Measurements from ENCODE around the gene KIAA0319L. TPM values are rescaled to one million over a fixed set of nuclear protein-coding genes. Genes with fewer than 3 reads are reported as not detected.

The KIAA0319L gene
- total and polyA plus RNA-seq, 2 donors (not counting 3 experiments of a cell fraction or from before 2014, with no cell fraction given) = 31.4 to 43.4 TPM

GRCh38 chr1:35553851-35554250, 3.4 kb downstream of the KIAA0319L start:
- no peak overlapping the region for H3K4me2 ChIP-seq (ENCODE audit: insufficient read depth, low read length)
- FAIRE-seq = no peak

More at GRCh38 chr1:35553851-35554250, 3.4 kb downstream of the KIAA0319L start:
- H4K20me1 ChIP-seq (replicated peaks; ENCODE audit: control insufficient read depth, extremely low read depth, insufficient read depth, low read length) = no peaks in the 10 kb centered on the region
- H3K4me3 ChIP-seq (replicated peaks in 1 of 3; ENCODE audit: insufficient read depth in 1 of 3, low read depth in 1 of 3, low read length in 3 of 3) = no peak overlapping the region
- intact Hi-C loops (cut with micrococcal nuclease) (loop anchor here (10.0 kb wide), 1 partner anchor 269 kb away; no protein-coding TSS in a partner anchor), dilution Hi-C loops (cut with MboI; ENCODE audit: extremely low pct_ligation_motif_present, low sequenced_read_pairs) (no loop called here)
- no peaks in the 10 kb centered on the region for H3K27me3 ChIP-seq (ENCODE audit: control insufficient read depth in 2 of 2, insufficient read depth in 2 of 2, low read length in 2 of 2)
- no peaks in the 10 kb centered on the region for H3K36me3 ChIP-seq (ENCODE audit: control insufficient read depth in 2 of 2, extremely low read depth in 1 of 2, insufficient read depth in 2 of 2, low read length in 2 of 2)
- no peaks in the 10 kb centered on the region for H3K9me1 ChIP-seq (replicated peaks; ENCODE audit: control insufficient read depth, extremely low read depth, insufficient read depth, low read length)
- peaks cover 13% of the 10 kb centered on the region for H3K79me2 ChIP-seq (ENCODE audit: control insufficient read depth, insufficient read depth, low read length)
- CTCF ChIA-PET = interaction anchor here (2.9 to 3.0 kb wide), 2 partner anchors 11 to 103 kb away, joined by 13 to 23 read pairs; no protein-coding TSS in a partner anchor
- DNase-seq (ENCODE audit: low read depth, low spot score) = no peak
- no peak overlapping the region for H3K9ac ChIP-seq (replicated peaks; ENCODE audit: extremely low read depth, insufficient read depth, low read length)
- POLR2A ChIA-PET = no interaction called here
- BruUV-seq (replicated peaks) = no TSS peak
- no peaks in the 10 kb centered on the region for H3K9me3 ChIP-seq (replicated peaks; ENCODE audit: control insufficient read depth, insufficient read depth, low read length)
- peaks cover 6% of the 10 kb centered on the region for H3K4me1 ChIP-seq (ENCODE audit: control insufficient read depth, extremely low read depth, insufficient read depth, low read length)
- H2AFZ ChIP-seq (ENCODE audit: low read depth, low read length) = no peak overlapping the region
- H3K27ac ChIP-seq (ENCODE audit: insufficient read depth, low read depth, low read length) = no peak overlapping the region
- TF ChIP-seq MAX (IDR thresholded peaks at IDR 0.05; ENCODE audit: insufficient read depth, insufficient read length) (no peak), POLR2A (IDR thresholded peaks at IDR 0.05; ENCODE audit: low read depth, low read length) (no peak), MYC (IDR thresholded peaks at IDR 0.05; ENCODE audit: low read depth, low read length) (no peak), FOS (IDR thresholded peaks at IDR 0.05; ENCODE audit: borderline replicate concordance, insufficient read depth, low read length) (no peak), EZH2 (IDR thresholded peaks at IDR 0.05; ENCODE audit: borderline replicate concordance, low read depth, low read length, severe bottlenecking) (no peak), POLR2AphosphoS5 (IDR thresholded peaks at IDR 0.05; ENCODE audit: insufficient read depth, low read depth, low read length) (no peak), CTCF (IDR thresholded peaks at IDR 0.05; ENCODE audit: extremely low read depth in 1 of 2, insufficient read depth in 1 of 2, low read depth in 1 of 2, low read length in 2 of 2) (no peak), JUN (IDR thresholded peaks at IDR 0.05; ENCODE audit: borderline replicate concordance, insufficient read depth, insufficient read length, low read depth) (no peak), GATA2 (IDR thresholded peaks at IDR 0.05; ENCODE audit: insufficient read depth, insufficient read length, low read depth, low read length) (no peak)
